ENCODE data around the gene ASIC3.
A peak's percentile ranks its signal among the peaks of the same experiment; 100 is the strongest.
"Not testable (repeated sequence)": the region's sequence is repeated elsewhere in the genome, so short reads cannot be mapped to it uniquely, and the experiment has no call there.

Gene ASIC3

GRCh38 chr7:151010307-151011096 is 37.8 kb upstream of the ASIC3 start:
- Histone ChIP-seq H3K9me3 (ENCODE audit: control insufficient read depth, insufficient read depth, low read length) (no peaks in the 10 kb centered on the region), H3K4me1 (ENCODE audit: insufficient read depth, low read length) (peaks cover 27% of the 10 kb centered on the region), H3K9ac (ENCODE audit: low read depth, low read length) (peak overlapping the region; percentile 49; the same call in 1 of the 2 replicates), H3K36me3 (ENCODE audit: insufficient read depth, low read length) (no peaks in the 10 kb centered on the region)

DNA sequence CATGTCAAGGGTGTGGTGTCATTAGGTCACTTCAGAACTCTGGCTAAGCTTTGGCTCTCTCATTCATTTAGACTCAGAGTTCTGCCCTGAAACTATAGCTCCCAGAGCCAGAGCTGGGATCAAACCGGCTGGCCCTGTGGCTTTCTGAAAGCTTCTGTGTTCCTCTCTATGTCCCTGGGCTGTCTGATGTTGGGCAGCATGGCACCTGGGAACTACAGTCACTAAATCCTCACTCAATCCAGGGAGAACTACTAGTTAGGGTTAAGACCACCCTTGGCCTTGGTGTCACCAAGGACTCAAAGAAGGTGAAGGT is 37.3 kb upstream of the ASIC3 start:
- no peaks in the 10 kb centered on the region for H3K36me3 ChIP-seq (ENCODE audit: insufficient read depth, low read length)
- peak overlapping the region; percentile 49; the same call in 1 of the 2 replicates for H3K9ac ChIP-seq (ENCODE audit: low read depth, low read length)
- H3K4me1 ChIP-seq (ENCODE audit: insufficient read depth, low read length) = peaks cover 27% of the 10 kb centered on the region
- H3K9me3 ChIP-seq (ENCODE audit: control insufficient read depth, insufficient read depth, low read length) = no peaks in the 10 kb centered on the region

GRCh38 chr7:151011616-151012015 is 36.7 kb upstream of the ASIC3 start:
- H3K9ac ChIP-seq (ENCODE audit: low read depth, low read length) = not testable (repeated sequence)

GRCh38 chr7:151012031-151012692 is 36.2 kb upstream of the ASIC3 start:
- Histone ChIP-seq H3K4me1 (ENCODE audit: insufficient read depth, low read length) (peaks cover 27% of the 10 kb centered on the region), H3K9ac (ENCODE audit: low read depth, low read length) (peak overlapping the region; percentile 51; the same call in 1 of the 2 replicates), H3K36me3 (ENCODE audit: insufficient read depth, low read length) (no peaks in the 10 kb centered on the region), H3K9me3 (ENCODE audit: control insufficient read depth, insufficient read depth, low read length) (no peaks in the 10 kb centered on the region)

More at GRCh38 chr7:151011616-151012015, 36.7 kb upstream of the ASIC3 start:
- not testable (repeated sequence) for H3K9me3 ChIP-seq (ENCODE audit: control insufficient read depth, insufficient read depth, low read length); H3K36me3 ChIP-seq (ENCODE audit: insufficient read depth, low read length)
- peaks cover 27% of the 10 kb centered on the region for H3K4me1 ChIP-seq (ENCODE audit: insufficient read depth, low read length)

GRCh38 chr7:151012911-151013347 is 35.4 kb upstream of the ASIC3 start:
- Histone ChIP-seq H3K4me1 (ENCODE audit: insufficient read depth, low read length) (peaks cover 20% of the 10 kb centered on the region), H3K9ac (ENCODE audit: low read depth, low read length) (peak overlapping the region; percentile 51; the same call in 1 of the 2 replicates), H3K36me3 (ENCODE audit: insufficient read depth, low read length) (no peaks in the 10 kb centered on the region), H3K9me3 (ENCODE audit: control insufficient read depth, insufficient read depth, low read length) (no peaks in the 10 kb centered on the region)

DNA sequence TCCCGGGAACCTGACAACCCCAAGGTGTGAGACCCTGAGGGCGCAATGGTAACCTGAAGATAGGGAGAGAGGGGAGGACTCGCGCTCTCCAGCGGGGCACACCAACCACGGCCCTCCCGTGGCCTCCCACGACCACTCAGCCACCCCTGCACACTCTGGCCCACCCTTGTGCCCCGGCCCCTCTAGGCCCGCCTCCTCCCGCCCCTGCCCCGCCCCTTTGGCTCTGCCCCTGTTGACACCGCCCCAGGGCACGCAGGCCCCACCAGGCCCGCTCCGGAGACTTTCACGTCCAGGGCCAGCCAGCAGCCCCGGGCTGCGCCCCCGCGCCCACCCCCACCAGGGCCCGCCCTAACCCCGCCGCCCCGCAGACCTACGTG is 35.0 kb upstream of the ASIC3 start:
- no peaks in the 10 kb centered on the region for H3K9me3 ChIP-seq (ENCODE audit: control insufficient read depth, insufficient read depth, low read length)
- H3K36me3 ChIP-seq (ENCODE audit: insufficient read depth, low read length) = no peaks in the 10 kb centered on the region
- peaks cover 16% of the 10 kb centered on the region for H3K4me1 ChIP-seq (ENCODE audit: insufficient read depth, low read length)
- H3K9ac ChIP-seq (ENCODE audit: low read depth, low read length) = peak overlapping the region; percentile 51; the same call in 1 of the 2 replicates

GRCh38 chr7:151013733-151014497 is 34.4 kb upstream of the ASIC3 start:
- peaks cover 14% of the 10 kb centered on the region for H3K4me1 ChIP-seq (ENCODE audit: insufficient read depth, low read length)
- peak overlapping the region; percentile 51; the same call in 1 of the 2 replicates for H3K9ac ChIP-seq (ENCODE audit: low read depth, low read length)
- H3K36me3 ChIP-seq (ENCODE audit: insufficient read depth, low read length) = no peaks in the 10 kb centered on the region
- no peaks in the 10 kb centered on the region for H3K9me3 ChIP-seq (ENCODE audit: control insufficient read depth, insufficient read depth, low read length)

DNA sequence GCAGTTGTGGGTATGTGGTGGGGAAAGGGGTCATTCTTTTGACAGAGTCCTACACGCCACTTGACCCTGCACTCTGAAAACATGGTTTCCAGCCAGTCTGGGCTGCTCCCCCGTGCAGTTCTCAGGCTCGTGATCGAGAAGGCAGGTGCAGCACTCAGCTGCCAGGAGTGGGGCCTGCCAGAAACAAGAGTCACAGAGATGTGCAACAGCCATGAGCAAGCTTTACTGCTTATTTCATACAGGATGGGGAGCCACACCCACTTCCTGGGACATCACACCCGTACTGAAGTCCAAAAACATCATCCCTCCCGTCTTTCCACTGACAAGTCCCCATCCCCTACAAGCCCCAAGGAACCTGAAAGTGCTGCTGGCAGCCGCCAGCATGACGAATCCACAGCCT is 33.4 kb upstream of the ASIC3 start:
- H3K9me3 ChIP-seq (ENCODE audit: control insufficient read depth, insufficient read depth, low read length) = peaks cover 4% of the 10 kb centered on the region; the same call in 1 of the 2 replicates
- no peaks in the 10 kb centered on the region for H3K36me3 ChIP-seq (ENCODE audit: insufficient read depth, low read length)
- H3K4me1 ChIP-seq (ENCODE audit: insufficient read depth, low read length) = peaks cover 16% of the 10 kb centered on the region
- H3K9ac ChIP-seq (ENCODE audit: low read depth, low read length) = no peak overlapping the region

GRCh38 chr7:151015967-151016366 is 32.4 kb upstream of the ASIC3 start:
- Histone ChIP-seq H3K4me1 (ENCODE audit: insufficient read depth, low read length) (peaks cover 19% of the 10 kb centered on the region), H3K9ac (ENCODE audit: low read depth, low read length) (no peak overlapping the region), H3K9me3 (ENCODE audit: control insufficient read depth, insufficient read depth, low read length) (peaks cover 4% of the 10 kb centered on the region; the same call in 1 of the 2 replicates), H3K36me3 (ENCODE audit: insufficient read depth, low read length) (no peaks in the 10 kb centered on the region)

GRCh38 chr7:151016505-151016904 is 31.8 kb upstream of the ASIC3 start:
- no peak overlapping the region for H3K9ac ChIP-seq (ENCODE audit: low read depth, low read length)

GRCh38 chr7:151016942-151017341 is 31.4 kb upstream of the ASIC3 start:
- Histone ChIP-seq H3K4me1 (ENCODE audit: insufficient read depth, low read length) (peaks cover 18% of the 10 kb centered on the region), H3K9ac (ENCODE audit: low read depth, low read length) (no peak overlapping the region), H3K9me3 (ENCODE audit: control insufficient read depth, insufficient read depth, low read length) (peaks cover 4% of the 10 kb centered on the region; the same call in 1 of the 2 replicates), H3K36me3 (ENCODE audit: insufficient read depth, low read length) (no peaks in the 10 kb centered on the region)

More at GRCh38 chr7:151016505-151016904, 31.8 kb upstream of the ASIC3 start:
- Histone ChIP-seq H3K4me1 (ENCODE audit: insufficient read depth, low read length) (peaks cover 18% of the 10 kb centered on the region), H3K36me3 (ENCODE audit: insufficient read depth, low read length) (no peaks in the 10 kb centered on the region), H3K9me3 (ENCODE audit: control insufficient read depth, insufficient read depth, low read length) (peaks cover 4% of the 10 kb centered on the region; the same call in 1 of the 2 replicates)

- H3K9ac ChIP-seq (ENCODE audit: low read depth, low read length) = peak overlapping the region; percentile 24; the same call in 1 of the 2 replicates
- H3K9me3 ChIP-seq (ENCODE audit: control insufficient read depth, insufficient read depth, low read length) = peaks cover 4% of the 10 kb centered on the region; the same call in 1 of the 2 replicates
- H3K4me1 ChIP-seq (ENCODE audit: insufficient read depth, low read length) = peaks cover 14% of the 10 kb centered on the region
- no peaks in the 10 kb centered on the region for H3K36me3 ChIP-seq (ENCODE audit: insufficient read depth, low read length)
Observed at GRCh38 chr7:151017370-151017952, 30.9 kb upstream of the ASIC3 start.

DNA sequence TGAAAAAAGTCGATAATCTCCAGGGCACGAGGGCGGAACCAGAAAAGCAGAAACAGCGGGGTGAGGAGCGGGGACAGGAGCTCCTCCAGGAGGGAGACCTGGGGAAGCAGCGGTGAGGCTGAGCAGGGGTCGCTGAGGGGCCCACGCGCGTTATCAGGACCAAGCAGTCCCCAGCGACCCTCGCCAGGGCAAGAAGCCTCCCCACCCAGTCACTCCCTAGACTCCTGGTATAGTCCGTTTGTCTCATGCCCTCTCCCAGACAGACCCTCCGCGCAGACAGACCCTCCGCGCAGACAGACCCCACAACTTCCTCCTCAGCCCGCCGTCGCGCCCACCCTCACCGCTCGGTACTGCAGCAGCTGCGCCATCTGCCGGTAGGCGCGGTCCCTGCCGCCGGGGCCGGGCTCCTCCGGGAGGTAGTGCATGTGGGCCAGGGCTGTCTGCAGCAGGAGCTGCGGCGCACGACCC is 30.3 kb upstream of the ASIC3 start:
- Histone ChIP-seq H3K9me3 (ENCODE audit: control insufficient read depth, insufficient read depth, low read length) (peaks cover 4% of the 10 kb centered on the region; the same call in 1 of the 2 replicates), H3K4me1 (ENCODE audit: insufficient read depth, low read length) (peaks cover 11% of the 10 kb centered on the region; the same call in 1 of the 2 replicates), H3K36me3 (ENCODE audit: insufficient read depth, low read length) (no peaks in the 10 kb centered on the region), H3K9ac (ENCODE audit: low read depth, low read length) (peak overlapping the region; percentile 24)
